GM12878 (cell line): ENCODE data around the gene CDH7. TPM values are rescaled to one million over a fixed set of nuclear protein-coding genes. Genes with fewer than 3 reads are reported as not detected.

Experiments used
- ATAC-seq: fragments of 200-7000 bp; cut with Tn5 transposase; 3 replicates; pipeline ENCODE4 v1.9.1; 2020; ENCODE audit warnings: mild to moderate bottlenecking, moderate library complexity
- BruUV-seq: library from RNA; stranded (reverse); fragments of 400-500 nt; replicated peaks from 2 replicates; lab custom pipeline; 2021; lab: Mats Ljungman, UMichigan
- CTCF ChIA-PET: fragments of 300-600 bp; sonication (Branson Sonifier 250); formaldehyde crosslinking; extraction: SDS; loops from one replicate; lab custom pipeline; 2021; ENCODE audit warnings: inconsistent platforms; lab: Yijun Ruan, JAX
- POLR2A ChIA-PET: fragments of 350-600 bp; formaldehyde crosslinking; extraction: SDS; loops from one replicate; lab custom pipeline; 2021; ENCODE audit warnings: inconsistent platforms; lab: Charles Lee
- RAD21 ChIA-PET: fragments of 300-600 bp; sonication (Branson Sonifier 250); formaldehyde crosslinking; loops from one replicate; lab custom pipeline; 2023; ENCODE audit warnings: antibody characterized with exemption; ENCODE audit not compliant: unreplicated experiment; lab: Charles Lee
- SMC1A ChIA-PET: fragments of 300-600 bp; sonication (Branson Sonifier 250); formaldehyde crosslinking; loops from one replicate; lab custom pipeline; 2023; ENCODE audit not compliant: unreplicated experiment, uncharacterized antibody; lab: Charles Lee
- DNase-seq: peaks from one replicate; pipeline ENCODE4 v3.0.0-alpha.2; 2011; ENCODE audit warnings: low read depth, low spot score
- FAIRE-seq: peaks from 3 replicates; lab custom pipeline; 2011; peaks lifted over from hg19 to GRCh38; lab: Jason Lieb, UNC
- H2AFZ ChIP-seq: 2 replicates; pipeline ENCODE4 v1.6.0; 2011; ENCODE audit warnings: low read depth, low read length, control low read depth; ENCODE audit not compliant: control insufficient read depth
- H3K27ac ChIP-seq: 2 replicates; pipeline ENCODE4 v1.5.1; 2011; ENCODE audit warnings: control low read depth; ENCODE audit not compliant: control insufficient read depth, insufficient read depth
- H3K27me3 ChIP-seq, 2 experiments: replicated peaks in 1 of 2; 2 replicates each; pipeline versions ENCODE4 v1.6.0 to v1.6.1; 2011; ENCODE audit warnings: low read length in 1 of 2; ENCODE audit not compliant: control insufficient read depth in 2 of 2, insufficient read depth in 2 of 2
- H3K36me3 ChIP-seq, 2 experiments: 2 replicates each; pipeline ENCODE4 v1.5.1; 2011; ENCODE audit warnings: low read length in 1 of 2; ENCODE audit not compliant: control insufficient read depth in 2 of 2, insufficient read depth in 2 of 2
- H3K4me1 ChIP-seq: 2 replicates; pipeline ENCODE4 v1.6.1; 2011; ENCODE audit warnings: mild to moderate bottlenecking, low read length, moderate library complexity, mixed read lengths; ENCODE audit not compliant: control insufficient read depth, insufficient read depth
- H3K4me2 ChIP-seq: 2 replicates; pipeline ENCODE4 v1.6.0; 2011; ENCODE audit warnings: control low read depth; ENCODE audit not compliant: control insufficient read depth, insufficient read depth
- H3K4me3 ChIP-seq: fragments of 200-600 bp; sonication (generic); 2 replicates; pipeline ENCODE4 v1.5.1; 2016
- H3K79me2 ChIP-seq: 2 replicates; pipeline ENCODE4 v1.6.0; 2011; ENCODE audit warnings: low read length; ENCODE audit not compliant: control insufficient read depth, insufficient read depth
- H3K9ac ChIP-seq: 2 replicates; pipeline ENCODE4 v1.8.0; 2011; ENCODE audit warnings: low read length, control low read depth, mixed read lengths; ENCODE audit not compliant: control insufficient read depth, insufficient read depth
- H3K9me3 ChIP-seq: replicated peaks from 3 replicates; pipeline ENCODE4 v1.5.1; 2011; ENCODE audit warnings: mild to moderate bottlenecking, low read length; ENCODE audit not compliant: control insufficient read depth, insufficient read depth
- H4K20me1 ChIP-seq: 2 replicates; pipeline ENCODE4 v1.6.0; 2011; ENCODE audit not compliant: control insufficient read depth, insufficient read depth
- BCL11A ChIP-seq: IDR thresholded peaks from 2 replicates; pipeline ENCODE4 v1.6.1; 2011; ENCODE audit warnings: low read depth, low read length
- BMI1 ChIP-seq: fragments of 450-650 bp; IDR thresholded peaks from 2 replicates; pipeline ENCODE4 v1.6.1; 2016; ENCODE audit warnings: mild to moderate bottlenecking, moderate library complexity, borderline replicate concordance
- CHD4 ChIP-seq: fragments of 200-600 bp; sonication (generic); IDR thresholded peaks from 2 replicates; pipeline ENCODE4 v1.6.1; 2016; ENCODE audit warnings: mild to moderate bottlenecking
- EED ChIP-seq: sonication (generic); IDR thresholded peaks from 2 replicates; pipeline ENCODE4 v1.6.1; 2016; ENCODE audit warnings: antibody characterized with exemption, low read depth
- FOS ChIP-seq: IDR thresholded peaks from 3 replicates; pipeline ENCODE4 v1.6.1; 2011; ENCODE audit warnings: borderline replicate concordance; ENCODE audit not compliant: insufficient read length; ENCODE audit errors: extremely low read depth
- HDAC2 ChIP-seq: fragments of 200-600 bp; sonication (generic); IDR thresholded peaks from 2 replicates; pipeline ENCODE4 v1.6.1; 2017
- IRF4 ChIP-seq: IDR thresholded peaks from 2 replicates; pipeline ENCODE4 v1.6.1; 2011; ENCODE audit warnings: low read depth, low read length
- PAX5 ChIP-seq: IDR thresholded peaks from 2 replicates; pipeline ENCODE4 v1.6.1; 2011; ENCODE audit warnings: low read depth, low read length, borderline replicate concordance
- PAX8 ChIP-seq: fragments of 450-650 bp; IDR thresholded peaks from 2 replicates; pipeline ENCODE4 v1.6.1; 2017; ENCODE audit warnings: mild to moderate bottlenecking, moderate library complexity
- RBBP5 ChIP-seq: fragments of 200-600 bp; sonication (generic); conservative IDR thresholded peaks from 2 replicates; pipeline ENCODE4 v1.6.1; 2016
- STAT3 ChIP-seq: IDR thresholded peaks from 2 replicates; pipeline ENCODE4 v1.6.1; 2011; ENCODE audit warnings: low read depth, low read length, improper control_type of control experiment
- TAF1 ChIP-seq: IDR thresholded peaks from 2 replicates; pipeline ENCODE4 v1.6.1; 2011; ENCODE audit warnings: mild to moderate bottlenecking, low read depth, low read length, borderline replicate concordance
- TCF12 ChIP-seq: IDR thresholded peaks from 2 replicates; pipeline ENCODE4 v1.6.1; 2011; ENCODE audit warnings: low read depth, mild to moderate bottlenecking, low read length
- ZNF207 ChIP-seq: fragments of 450-650 bp; IDR thresholded peaks from 2 replicates; pipeline ENCODE4 v1.6.1; 2014; ENCODE audit warnings: antibody characterized with exemption, mild to moderate bottlenecking, borderline replicate concordance
- ZNF622 ChIP-seq: fragments of 450-650 bp; IDR thresholded peaks from 2 replicates; pipeline ENCODE4 v1.6.1; 2017; ENCODE audit warnings: mild to moderate bottlenecking, inconsistent platforms
- WGBS: methylation state at CpG from one replicate; pipeline ENCODE4 v1.1.6; 2016; ENCODE audit warnings: low lambda C conversion rate; ENCODE audit not compliant: insufficient replicate concordance, insufficient coverage; ENCODE audit errors: missing lambda C conversion rate; 5-methylcytosine and 5-hydroxymethylcytosine counted together
- in situ Hi-C: fragments of 300-500 bp; cut with MboI; formaldehyde crosslinking; loops from 9 replicates; pipeline ENCODE4 v1.14.3; 2018; ENCODE audit warnings: mixed read lengths
- intact Hi-C: fragments of 100-400 bp; cut with micrococcal nuclease; formaldehyde crosslinking; loops from one replicate; pipeline ENCODE4 v1.14.2; 2022; ENCODE audit not compliant: unreplicated experiment
- polyA plus RNA-seq, 11 experiments: library from polyadenylated mRNA; depleted of rRNA in 4 of 11; unstranded in 6 of 11; stranded (reverse) in 5 of 11; fragments of >200 nt; fragmentation: Nextera tagmentation in 4 of 11; fragmentation: Illumina TruSeq in 1 of 11; extraction: Ambion mirVana in 4 of 11; extraction: Trizol in 1 of 11; gene quantifications; 1 replicate in 1 of 11; 2 replicates in 10 of 11; pipeline versions ENCODE4 v1.2.1 to v1.2.3, GENCODE V29; 2011 to 2016; ENCODE audit warnings: inconsistent platforms in 2 of 11, missing spikeins in 2 of 11, low read depth in 1 of 11
- total RNA-seq, 4 experiments: library from RNA; depleted of rRNA in 3 of 4; stranded (reverse); fragments of >200 nt in 3 of 4; fragmentation: Illumina TruSeq in 1 of 4; extraction: Trizol in 1 of 4; gene quantifications; 2 replicates each; pipeline versions ENCODE4 v1.2.1 to v1.2.3, GENCODE V29; 2013 to 2021
- TF ChIP-seq, protein P1 (sequence below): fragments of 450-650 bp; IDR thresholded peaks from 2 replicates; pipeline ENCODE4 v1.6.1; 2016; ENCODE audit warnings: mild to moderate bottlenecking
- TF ChIP-seq, protein P2 (sequence below): fragments of 450-650 bp; formaldehyde crosslinking; IDR thresholded peaks from 2 replicates; pipeline ENCODE4 v1.5.0; 2022; ENCODE audit warnings: mild to moderate bottlenecking, missing genetic modification characterization
- TF ChIP-seq, protein P3 (sequence below): IDR thresholded peaks from 2 replicates; pipeline ENCODE4 v1.6.1; 2012; ENCODE audit warnings: low read depth, low read length, improper control_type of control experiment
- TF ChIP-seq, protein P4 (sequence below): IDR thresholded peaks from 2 replicates; pipeline ENCODE4 v1.6.1; 2011; ENCODE audit warnings: low read depth, low read length, improper control_type of control experiment, borderline replicate concordance

Gene CDH7
- total and polyA plus RNA-seq, 10 of the 15 experiments (the other 5 are each of a cell fraction or from before 2014, with no cell fraction given): 0.03 TPM; not detected in 9

DNA sequence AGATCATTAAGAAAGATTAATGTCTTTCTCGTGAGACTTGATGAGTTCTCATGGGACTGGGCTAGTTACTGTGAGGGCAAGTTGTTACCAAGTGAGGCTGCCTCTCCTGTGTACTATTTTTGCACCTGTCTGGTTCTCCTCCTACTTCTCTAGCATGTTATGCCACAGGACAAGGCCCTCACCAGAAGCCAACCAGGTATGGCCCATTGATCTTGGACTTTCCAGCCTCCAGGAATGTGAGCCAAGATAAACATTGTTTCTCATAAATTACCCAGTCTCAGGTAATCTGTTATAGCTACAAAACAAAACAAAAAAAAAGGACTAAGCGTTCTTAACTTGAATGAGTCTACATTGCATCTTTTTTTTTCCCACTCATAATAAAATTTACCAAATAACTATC lies 184.1 kb downstream of the CDH7 start (continued):
- TF ChIP-seq, protein P1, sequence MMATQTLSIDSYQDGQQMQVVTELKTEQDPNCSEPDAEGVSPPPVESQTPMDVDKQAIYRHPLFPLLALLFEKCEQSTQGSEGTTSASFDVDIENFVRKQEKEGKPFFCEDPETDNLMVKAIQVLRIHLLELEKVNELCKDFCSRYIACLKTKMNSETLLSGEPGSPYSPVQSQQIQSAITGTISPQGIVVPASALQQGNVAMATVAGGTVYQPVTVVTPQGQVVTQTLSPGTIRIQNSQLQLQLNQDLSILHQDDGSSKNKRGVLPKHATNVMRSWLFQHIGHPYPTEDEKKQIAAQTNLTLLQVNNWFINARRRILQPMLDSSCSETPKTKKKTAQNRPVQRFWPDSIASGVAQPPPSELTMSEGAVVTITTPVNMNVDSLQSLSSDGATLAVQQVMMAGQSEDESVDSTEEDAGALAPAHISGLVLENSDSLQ: no peak
- no peak for TF ChIP-seq HDAC2
- TF ChIP-seq, protein P2, sequence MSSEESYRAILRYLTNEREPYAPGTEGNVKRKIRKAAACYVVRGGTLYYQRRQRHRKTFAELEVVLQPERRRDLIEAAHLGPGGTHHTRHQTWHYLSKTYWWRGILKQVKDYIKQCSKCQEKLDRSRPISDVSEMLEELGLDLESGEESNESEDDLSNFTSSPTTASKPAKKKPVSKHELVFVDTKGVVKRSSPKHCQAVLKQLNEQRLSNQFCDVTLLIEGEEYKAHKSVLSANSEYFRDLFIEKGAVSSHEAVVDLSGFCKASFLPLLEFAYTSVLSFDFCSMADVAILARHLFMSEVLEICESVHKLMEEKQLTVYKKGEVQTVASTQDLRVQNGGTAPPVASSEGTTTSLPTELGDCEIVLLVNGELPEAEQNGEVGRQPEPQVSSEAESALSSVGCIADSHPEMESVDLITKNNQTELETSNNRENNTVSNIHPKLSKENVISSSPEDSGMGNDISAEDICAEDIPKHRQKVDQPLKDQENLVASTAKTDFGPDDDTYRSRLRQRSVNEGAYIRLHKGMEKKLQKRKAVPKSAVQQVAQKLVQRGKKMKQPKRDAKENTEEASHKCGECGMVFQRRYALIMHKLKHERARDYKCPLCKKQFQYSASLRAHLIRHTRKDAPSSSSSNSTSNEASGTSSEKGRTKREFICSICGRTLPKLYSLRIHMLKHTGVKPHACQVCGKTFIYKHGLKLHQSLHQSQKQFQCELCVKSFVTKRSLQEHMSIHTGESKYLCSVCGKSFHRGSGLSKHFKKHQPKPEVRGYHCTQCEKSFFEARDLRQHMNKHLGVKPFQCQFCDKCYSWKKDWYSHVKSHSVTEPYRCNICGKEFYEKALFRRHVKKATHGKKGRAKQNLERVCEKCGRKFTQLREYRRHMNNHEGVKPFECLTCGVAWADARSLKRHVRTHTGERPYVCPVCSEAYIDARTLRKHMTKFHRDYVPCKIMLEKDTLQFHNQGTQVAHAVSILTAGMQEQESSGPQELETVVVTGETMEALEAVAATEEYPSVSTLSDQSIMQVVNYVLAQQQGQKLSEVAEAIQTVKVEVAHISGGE (CRISPR knock-in tag): no peak
- TF ChIP-seq ZNF207: no peak
- TF ChIP-seq PAX5: no peak
- TF ChIP-seq TCF12: no peak
- TF ChIP-seq CHD4: no peak

DNA sequence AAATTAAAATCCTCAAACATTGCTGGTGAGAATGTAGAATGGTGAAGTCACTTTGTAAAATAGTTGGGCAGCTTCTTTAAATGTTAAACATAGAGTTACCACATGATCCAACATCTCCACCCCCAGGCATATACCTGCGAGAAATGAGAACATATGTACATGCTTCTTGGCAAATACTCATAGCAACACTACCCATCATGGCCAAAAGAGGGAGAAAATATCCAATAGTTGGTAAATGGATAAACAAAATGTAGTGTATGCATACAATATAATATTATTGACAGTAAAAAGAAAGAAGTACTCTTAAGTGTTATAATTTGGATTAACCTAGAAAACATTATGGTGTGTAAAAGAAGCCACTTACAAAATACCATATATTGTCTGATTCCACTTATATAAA lies 185.9 kb downstream of the CDH7 start:
- Histone ChIP-seq H2AFZ (no peak overlapping the region), H3K4me2 (no peak overlapping the region), H3K9ac (no peak overlapping the region), H3K79me2 (no peaks in the 10 kb centered on the region), H3K4me3 (no peak overlapping the region), H3K4me1 (no peaks in the 10 kb centered on the region), H4K20me1 (no peaks in the 10 kb centered on the region), H3K36me3 (no peaks in the 10 kb centered on the region), H3K9me3 (no peaks in the 10 kb centered on the region), H3K27me3 (no peaks in the 10 kb centered on the region), H3K27ac (no peak overlapping the region)
- BruUV-seq: no TSS peak
- RAD21 ChIA-PET: no interaction called here
- SMC1A ChIA-PET: no interaction called here
- POLR2A ChIA-PET: no interaction called here
- FAIRE-seq (no peak), ATAC-seq (no peak), DNase-seq (no peak)
- intact Hi-C loops: loop anchor here (10.0 kb wide), 1 partner anchor 678 kb away; no protein-coding TSS in a partner anchor
- TF ChIP-seq IRF4 (no peak), PAX8 (no peak), TAF1 (no peak), FOS (no peak), BMI1 (no peak), BCL11A (no peak), STAT3 (no peak), RBBP5 (no peak), EED (no peak), ZNF622 (no peak), TCF12 (no peak)
- TF ChIP-seq, protein P3, sequence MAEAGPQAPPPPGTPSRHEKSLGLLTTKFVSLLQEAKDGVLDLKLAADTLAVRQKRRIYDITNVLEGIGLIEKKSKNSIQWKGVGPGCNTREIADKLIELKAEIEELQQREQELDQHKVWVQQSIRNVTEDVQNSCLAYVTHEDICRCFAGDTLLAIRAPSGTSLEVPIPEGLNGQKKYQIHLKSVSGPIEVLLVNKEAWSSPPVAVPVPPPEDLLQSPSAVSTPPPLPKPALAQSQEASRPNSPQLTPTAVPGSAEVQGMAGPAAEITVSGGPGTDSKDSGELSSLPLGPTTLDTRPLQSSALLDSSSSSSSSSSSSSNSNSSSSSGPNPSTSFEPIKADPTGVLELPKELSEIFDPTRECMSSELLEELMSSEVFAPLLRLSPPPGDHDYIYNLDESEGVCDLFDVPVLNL: no peak
- TF ChIP-seq, protein P4, sequence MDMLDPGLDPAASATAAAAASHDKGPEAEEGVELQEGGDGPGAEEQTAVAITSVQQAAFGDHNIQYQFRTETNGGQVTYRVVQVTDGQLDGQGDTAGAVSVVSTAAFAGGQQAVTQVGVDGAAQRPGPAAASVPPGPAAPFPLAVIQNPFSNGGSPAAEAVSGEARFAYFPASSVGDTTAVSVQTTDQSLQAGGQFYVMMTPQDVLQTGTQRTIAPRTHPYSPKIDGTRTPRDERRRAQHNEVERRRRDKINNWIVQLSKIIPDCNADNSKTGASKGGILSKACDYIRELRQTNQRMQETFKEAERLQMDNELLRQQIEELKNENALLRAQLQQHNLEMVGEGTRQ: no peak
- in situ Hi-C loops: no loop called here
- CTCF ChIA-PET: interaction anchor here (1.2 kb wide), 1 partner anchor 559 kb away, joined by 6 read pairs; no protein-coding TSS in a partner anchor
- 0% methylated on average over 1 of the region's 1 CpG for WGBS
